Spinal cord (tissue), 10 donors: ENCODE data around the gene POLR3H. TPM values are rescaled to one million over a fixed set of nuclear protein-coding genes. Genes with fewer than 3 reads are reported as not detected.

Source experiments
- DNase-seq, 6 donors: peaks; one replicate each; pipeline versions ENCODE4 v3.0.0 to v3.0.0-alpha.2; 2013 to 2015; ENCODE audit warnings: low spot score in 6 of 6, low read depth in 4 of 6
- H3K27ac ChIP-seq: one replicate; pipeline ENCODE4 v1.5.1; 2013; ENCODE audit warnings: low read depth, low read length, control low read depth
- H3K27me3 ChIP-seq: one replicate; pipeline ENCODE4 v1.6.1; 2013; ENCODE audit warnings: low read length; ENCODE audit not compliant: control insufficient read depth, insufficient read depth
- H3K36me3 ChIP-seq: one replicate; pipeline ENCODE4 v1.6.1; 2013; ENCODE audit warnings: low read length; ENCODE audit not compliant: control insufficient read depth, insufficient read depth
- H3K4me1 ChIP-seq: one replicate; pipeline ENCODE4 v1.6.1; 2013; ENCODE audit warnings: low read length; ENCODE audit not compliant: control insufficient read depth, insufficient read depth
- H3K4me3 ChIP-seq: one replicate; pipeline ENCODE4 v1.5.1; 2013; ENCODE audit warnings: low read depth, low read length, control low read depth
- H3K9me3 ChIP-seq: one replicate; pipeline ENCODE4 v1.6.1; 2013; ENCODE audit warnings: low read length; ENCODE audit not compliant: control insufficient read depth, insufficient read depth
- WGBS: methylation state at CpG from one replicate; pipeline ENCODE4 v1.1.5; 2013; ENCODE audit warnings: missing lambda C conversion rate; ENCODE audit not compliant: insufficient coverage; 5-methylcytosine and 5-hydroxymethylcytosine counted together
- polyA plus RNA-seq, 2 donors: library from polyadenylated mRNA; unstranded; fragments of 120-200 nt; gene quantifications; one replicate each; pipeline ENCODE4 v1.2.1, GENCODE V29; 2013; ENCODE audit not compliant: insufficient read length in 2 of 2
- total RNA-seq, 2 donors: library from RNA; depleted of rRNA in 1 of 2; stranded (reverse); fragments of 120-200 nt in 1 of 2; fragments of >200 nt in 1 of 2; gene quantifications; one replicate each; pipeline versions ENCODE4 v1.2.3 to v1.2.4, GENCODE V29; 2013 to 2014
- donor health status: healthy.

The POLR3H gene
- total and polyA plus RNA-seq, 4 donors = 17.9 to 91.5 (median 57.9) TPM

GRCh38 chr22:41508770-41509170 lies 35.5 kb downstream of the POLR3H start:
- DNase-seq = peak; percentile 67 to 94 (median 75)
- H3K27ac ChIP-seq = peak overlapping the region; percentile 92
- peaks cover 81% of the 10 kb centered on the region for H3K36me3 ChIP-seq

GRCh38 chr22:41507330-41508063 lies 36.8 kb downstream of the POLR3H start:
- WGBS = 89% methylated on average over 21 of the region's 23 CpGs
- Histone ChIP-seq H3K9me3 (no peaks in the 10 kb centered on the region), H3K27ac (peak overlapping the region; percentile 92), H3K36me3 (peaks cover 70% of the 10 kb centered on the region), H3K27me3 (no peaks in the 10 kb centered on the region), H3K4me3 (no peak overlapping the region), H3K4me1 (peaks cover 55% of the 10 kb centered on the region)
- no peak for DNase-seq

More at GRCh38 chr22:41508770-41509170, 35.5 kb downstream of the POLR3H start:
- 23% methylated on average over 10 of the region's 12 CpGs for WGBS
- peaks cover 65% of the 10 kb centered on the region for H3K4me1 ChIP-seq
- no peaks in the 10 kb centered on the region for H3K27me3 ChIP-seq
- H3K9me3 ChIP-seq = no peaks in the 10 kb centered on the region
- H3K4me3 ChIP-seq = no peak overlapping the region

- no peak overlapping the region for H3K4me3 ChIP-seq
- no peaks in the 10 kb centered on the region for H3K9me3 ChIP-seq
- H3K27ac ChIP-seq = no peak overlapping the region
- H3K27me3 ChIP-seq = no peaks in the 10 kb centered on the region
- DNase-seq = no peak
- H3K36me3 ChIP-seq = peaks cover 71% of the 10 kb centered on the region
- H3K4me1 ChIP-seq = peaks cover 43% of the 10 kb centered on the region
- 90% methylated on average over 7 of the region's 10 CpGs for WGBS
Measured at GRCh38 chr22:41505511-41506220, 38.6 kb downstream of the POLR3H start.

- DNase-seq = no peak
- Histone ChIP-seq H3K4me3 (no peak overlapping the region), H3K4me1 (peaks cover 35% of the 10 kb centered on the region), H3K27me3 (no peaks in the 10 kb centered on the region), H3K27ac (no peak overlapping the region), H3K36me3 (peaks cover 70% of the 10 kb centered on the region), H3K9me3 (no peaks in the 10 kb centered on the region)
- WGBS = 100% methylated on average over 3 of the region's 4 CpGs
Measured at GRCh38 chr22:41504816-41505215, 39.5 kb downstream of the POLR3H start.

- Histone ChIP-seq H3K4me1 (peaks cover 34% of the 10 kb centered on the region), H3K4me3 (no peak overlapping the region), H3K36me3 (peaks cover 70% of the 10 kb centered on the region), H3K27ac (no peak overlapping the region), H3K27me3 (no peaks in the 10 kb centered on the region), H3K9me3 (no peaks in the 10 kb centered on the region)
- no peak for DNase-seq
- 97% methylated on average over 5 of the region's 7 CpGs for WGBS
Measured at GRCh38 chr22:41504397-41504796, 39.9 kb downstream of the POLR3H start.

- 79% methylated on average over 5 of the region's 5 CpGs for WGBS
- Histone ChIP-seq H3K4me3 (no peak overlapping the region), H3K36me3 (peaks cover 53% of the 10 kb centered on the region), H3K27me3 (no peaks in the 10 kb centered on the region), H3K9me3 (no peaks in the 10 kb centered on the region), H3K27ac (no peak overlapping the region), H3K4me1 (peaks cover 4% of the 10 kb centered on the region)
- peak in 1 of 6 donors; percentile 52 for DNase-seq
Measured at GRCh38 chr22:41501209-41501608, 43.1 kb downstream of the POLR3H start.

- Histone ChIP-seq H3K4me1 (peaks cover 4% of the 10 kb centered on the region), H3K4me3 (no peak overlapping the region), H3K36me3 (peaks cover 52% of the 10 kb centered on the region), H3K27ac (no peak overlapping the region), H3K9me3 (no peaks in the 10 kb centered on the region), H3K27me3 (no peaks in the 10 kb centered on the region)
- no peak for DNase-seq
- 60% methylated on average over 2 of the region's 7 CpGs for WGBS
Measured at GRCh38 chr22:41500303-41500702, 44.0 kb downstream of the POLR3H start.

- Histone ChIP-seq H3K27me3 (no peaks in the 10 kb centered on the region), H3K9me3 (no peaks in the 10 kb centered on the region), H3K27ac (no peak overlapping the region), H3K36me3 (peaks cover 47% of the 10 kb centered on the region), H3K4me3 (no peak overlapping the region), H3K4me1 (peaks cover 4% of the 10 kb centered on the region)
- WGBS = 78% methylated on average over 10 of the region's 10 CpGs
- no peak for DNase-seq
Measured at GRCh38 chr22:41499624-41500280, 44.5 kb downstream of the POLR3H start.

GRCh38 chr22:41498303-41498835 lies 45.9 kb downstream of the POLR3H start:
- Histone ChIP-seq H3K27me3 (no peaks in the 10 kb centered on the region), H3K4me1 (peaks cover 4% of the 10 kb centered on the region), H3K36me3 (peaks cover 39% of the 10 kb centered on the region), H3K4me3 (no peak overlapping the region), H3K27ac (no peak overlapping the region), H3K9me3 (no peaks in the 10 kb centered on the region)
- 88% methylated on average over 6 of the region's 6 CpGs for WGBS
- DNase-seq = no peak
